AG09319 (cell line): ENCODE data around the gene EML6.
A peak's percentile ranks its signal among the peaks of the same experiment; 100 is the strongest.
"Not testable (repeated sequence)": the region's sequence is repeated elsewhere in the genome, so short reads cannot be mapped to it uniquely, and the experiment has no call there.

Experiments used
- DNase-seq: peaks from one replicate; pipeline ENCODE4 v3.0.0-alpha.2; 2010; ENCODE audit warnings: low read depth; ENCODE audit errors: extremely low read depth
- TF ChIP-seq, protein P1 (sequence below): IDR thresholded peaks from 2 replicates; pipeline ENCODE4 v1.5.1; 2011; ENCODE audit warnings: low read depth, mild to moderate bottlenecking, inconsistent platforms, low read length, moderate library complexity

Gene EML6

DNA sequence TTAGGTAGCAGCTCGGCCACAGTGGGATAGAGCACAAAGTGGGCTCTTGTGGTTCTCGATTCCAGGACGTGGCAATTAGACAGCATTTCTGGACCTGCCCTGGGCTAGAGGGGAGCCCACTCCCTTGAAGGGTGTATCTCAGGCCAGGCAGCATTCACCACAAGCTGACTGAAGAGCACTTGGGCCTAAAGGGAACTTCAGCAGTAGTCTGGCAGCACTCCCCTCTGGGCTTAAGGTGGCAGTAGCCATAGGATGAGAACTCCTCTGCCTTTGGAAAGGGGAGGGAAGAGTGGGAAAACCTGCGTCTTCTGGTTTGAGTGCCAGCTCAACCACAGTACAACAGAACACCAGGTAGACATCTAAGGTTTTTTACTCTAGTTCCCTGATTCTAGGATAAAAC lies 28.1 kb upstream of the EML6 start:
- DNase-seq: no peak
- TF ChIP-seq, protein P1, sequence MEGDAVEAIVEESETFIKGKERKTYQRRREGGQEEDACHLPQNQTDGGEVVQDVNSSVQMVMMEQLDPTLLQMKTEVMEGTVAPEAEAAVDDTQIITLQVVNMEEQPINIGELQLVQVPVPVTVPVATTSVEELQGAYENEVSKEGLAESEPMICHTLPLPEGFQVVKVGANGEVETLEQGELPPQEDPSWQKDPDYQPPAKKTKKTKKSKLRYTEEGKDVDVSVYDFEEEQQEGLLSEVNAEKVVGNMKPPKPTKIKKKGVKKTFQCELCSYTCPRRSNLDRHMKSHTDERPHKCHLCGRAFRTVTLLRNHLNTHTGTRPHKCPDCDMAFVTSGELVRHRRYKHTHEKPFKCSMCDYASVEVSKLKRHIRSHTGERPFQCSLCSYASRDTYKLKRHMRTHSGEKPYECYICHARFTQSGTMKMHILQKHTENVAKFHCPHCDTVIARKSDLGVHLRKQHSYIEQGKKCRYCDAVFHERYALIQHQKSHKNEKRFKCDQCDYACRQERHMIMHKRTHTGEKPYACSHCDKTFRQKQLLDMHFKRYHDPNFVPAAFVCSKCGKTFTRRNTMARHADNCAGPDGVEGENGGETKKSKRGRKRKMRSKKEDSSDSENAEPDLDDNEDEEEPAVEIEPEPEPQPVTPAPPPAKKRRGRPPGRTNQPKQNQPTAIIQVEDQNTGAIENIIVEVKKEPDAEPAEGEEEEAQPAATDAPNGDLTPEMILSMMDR: no peak

DNA sequence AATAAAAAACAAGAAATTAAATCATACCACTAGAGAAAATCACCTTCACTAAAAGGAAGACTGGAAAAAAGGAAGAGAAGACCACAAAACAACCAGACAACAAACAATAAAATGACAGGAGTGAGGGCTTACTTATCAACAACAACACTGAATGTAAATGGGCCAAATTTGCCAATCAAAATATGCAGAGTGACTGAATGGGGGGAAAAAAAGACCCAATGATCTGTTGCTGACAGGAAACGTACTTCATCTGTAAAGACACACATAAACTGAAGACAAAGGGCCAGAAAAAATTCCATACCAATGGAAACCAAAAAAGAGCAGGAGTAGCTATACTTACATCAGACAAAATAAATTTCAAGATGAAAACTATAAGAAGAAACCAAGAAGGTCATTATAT lies 25.5 kb upstream of the EML6 start:
- TF ChIP-seq, protein P1: no peak
- DNase-seq: no peak

DNA sequence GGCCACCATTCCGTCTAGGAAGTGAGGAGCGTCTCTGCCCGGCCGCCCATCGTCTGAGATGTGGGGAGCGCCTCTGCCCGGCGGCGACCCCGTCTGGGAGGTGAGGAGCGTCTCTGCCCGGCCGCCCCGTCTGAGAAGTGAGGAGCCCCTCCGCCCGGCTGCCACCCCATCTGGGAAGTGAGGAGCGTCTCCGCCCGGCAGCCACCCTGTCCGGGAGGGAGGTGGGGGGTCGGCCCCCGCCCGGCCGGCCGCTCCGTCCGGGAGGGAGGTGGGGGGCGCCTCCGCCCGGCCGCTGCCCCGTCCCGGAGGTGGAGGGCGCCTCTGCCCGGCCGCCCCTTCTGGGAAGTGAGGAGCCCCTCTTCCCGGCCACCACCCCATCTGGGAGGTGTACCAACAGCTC lies 24.5 kb upstream of the EML6 start:
- not testable (repeated sequence) for DNase-seq

DNA sequence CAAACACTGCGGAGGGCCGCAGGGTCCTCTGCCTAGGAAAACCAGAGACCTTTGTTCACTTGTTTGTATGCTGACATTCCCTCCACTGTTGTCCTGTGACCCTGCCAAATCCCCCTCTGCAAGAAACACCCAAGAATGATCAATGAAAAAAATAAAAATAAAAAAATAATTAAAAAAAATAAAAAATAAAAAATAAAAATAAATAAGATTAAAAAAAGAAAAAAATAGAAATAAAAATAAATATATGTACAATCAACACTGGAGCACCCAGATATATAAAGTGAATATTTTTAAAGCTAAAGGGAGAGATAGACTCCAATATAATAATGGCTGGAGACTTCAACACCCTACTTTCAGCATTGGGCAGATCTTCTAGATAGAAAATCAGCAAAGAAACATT lies 23.8 kb upstream of the EML6 start:
- TF ChIP-seq, protein P1: no peak
- no peak for DNase-seq

DNA sequence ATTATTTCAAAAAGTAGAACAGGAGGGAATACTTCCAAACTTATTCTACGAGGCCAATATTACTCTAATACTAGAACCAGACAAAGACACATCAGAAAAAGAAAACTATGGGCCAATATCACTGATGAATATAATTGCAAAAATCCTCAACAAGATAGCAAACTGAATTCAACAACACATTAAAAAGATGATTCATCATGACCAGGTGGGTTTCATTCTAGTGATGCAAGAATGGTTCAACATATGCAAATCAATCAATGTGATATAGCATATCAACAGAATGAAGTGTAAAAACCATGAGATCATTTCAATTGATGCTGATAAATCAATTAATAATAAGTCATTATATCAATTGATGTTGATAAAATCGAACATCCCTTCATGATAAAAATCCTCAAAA lies 22.4 kb upstream of the EML6 start:
- DNase-seq: no peak
- TF ChIP-seq, protein P1: no peak

DNA sequence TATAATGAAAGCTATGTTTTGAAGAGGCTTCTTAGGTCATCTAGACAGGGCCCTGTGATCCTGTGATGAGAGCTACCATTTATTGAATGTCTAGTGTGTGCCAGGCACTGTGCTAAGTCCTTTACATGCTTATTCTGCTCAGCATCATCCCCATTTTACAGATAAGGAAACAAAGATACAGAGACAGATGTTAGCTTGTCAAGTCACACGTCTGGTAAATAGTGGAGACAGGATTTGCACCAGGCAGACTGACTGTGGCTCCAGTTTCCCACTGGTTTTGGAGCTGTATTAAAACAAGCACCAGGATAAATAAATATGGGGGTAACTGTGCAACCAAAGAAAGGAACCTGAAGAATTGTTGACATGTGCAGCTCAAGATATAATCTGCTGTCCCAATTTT lies 19.2 kb upstream of the EML6 start:
- TF ChIP-seq, protein P1: no peak
- no peak for DNase-seq

DNA sequence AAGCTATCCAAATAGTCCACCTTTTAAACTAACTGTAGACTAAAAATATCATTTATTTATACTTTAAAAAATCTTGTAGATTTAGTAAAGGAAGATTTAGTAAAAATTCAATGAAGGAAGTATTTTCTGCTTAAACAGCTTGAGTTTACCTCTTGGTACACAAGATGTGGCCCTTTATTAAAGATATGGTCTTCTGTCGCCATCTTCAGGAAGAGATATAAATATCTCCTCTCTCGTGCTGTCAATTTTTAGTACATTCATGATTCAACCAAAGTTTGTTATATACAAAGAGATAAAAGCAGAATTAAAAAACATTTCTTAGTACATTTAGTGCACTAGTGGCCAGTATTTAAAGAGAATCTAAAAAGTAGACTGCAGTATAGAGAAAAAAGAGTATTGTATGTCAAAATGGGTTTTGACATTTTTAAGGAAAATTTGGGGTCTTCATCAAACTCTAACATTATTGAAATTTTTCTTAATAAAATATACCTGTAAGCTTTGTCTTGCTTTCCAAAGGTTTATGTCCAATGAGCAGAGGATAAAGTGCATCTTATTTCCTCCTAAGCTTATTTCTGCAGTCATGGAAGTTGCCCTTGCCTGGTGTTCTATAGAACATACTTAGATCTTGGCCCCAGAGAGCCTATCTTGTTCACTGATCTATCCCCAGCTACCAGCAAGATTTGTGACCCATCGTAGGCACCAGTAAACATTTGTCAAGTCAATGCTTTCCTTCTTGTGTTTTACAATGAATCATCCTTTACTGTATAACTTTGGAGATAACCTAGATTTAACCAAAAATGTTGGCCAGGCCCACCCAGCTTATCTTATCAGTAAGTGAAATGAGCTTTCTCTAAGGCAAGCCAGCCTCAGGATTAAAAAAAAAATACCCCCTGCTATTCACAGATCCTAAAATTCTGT lies 18.5 kb upstream of the EML6 start:
- TF ChIP-seq, protein P1: peak; percentile 46
- no peak for DNase-seq

DNA sequence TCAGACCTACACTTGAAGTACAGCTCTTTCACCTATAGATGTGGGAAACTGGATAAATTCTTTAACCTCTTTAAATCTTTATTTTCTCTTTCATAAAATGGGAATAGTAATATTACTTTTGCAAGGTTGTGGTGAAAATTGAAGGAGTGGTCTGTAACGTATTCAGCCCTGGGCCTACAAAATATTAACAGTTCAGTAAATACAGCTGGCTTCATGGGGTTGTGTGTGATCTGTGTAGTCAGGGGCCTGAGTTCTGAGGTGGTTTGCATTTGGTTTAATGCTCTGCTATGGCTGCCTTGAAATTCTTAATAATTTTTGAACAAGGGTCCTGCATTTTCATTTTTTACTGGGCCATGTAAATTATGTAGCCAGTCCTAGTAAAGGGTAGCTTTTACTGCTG lies 16.8 kb upstream of the EML6 start:
- TF ChIP-seq, protein P1: no peak
- DNase-seq: no peak
